NCI-H460 (cell line): ENCODE results near the gene CCL22. TPM values are rescaled to one million over a fixed set of nuclear protein-coding genes. Genes with fewer than 3 reads are reported as not detected.

ENCODE experiments used
- DNase-seq: peaks from one replicate; pipeline ENCODE4 v3.0.0-alpha.2; 2016; ENCODE audit warnings: low read depth; ENCODE audit errors: extremely low read depth
- total RNA-seq: library from RNA; depleted of rRNA; stranded (reverse); fragments of >200 nt; shearing (Covaris generic); gene quantifications from 2 replicates; pipeline ENCODE4 v1.2.3, GENCODE V29; 2014

CCL22 gene
- total RNA-seq, 1 experiment from 2014 or later: not detected

DNA sequence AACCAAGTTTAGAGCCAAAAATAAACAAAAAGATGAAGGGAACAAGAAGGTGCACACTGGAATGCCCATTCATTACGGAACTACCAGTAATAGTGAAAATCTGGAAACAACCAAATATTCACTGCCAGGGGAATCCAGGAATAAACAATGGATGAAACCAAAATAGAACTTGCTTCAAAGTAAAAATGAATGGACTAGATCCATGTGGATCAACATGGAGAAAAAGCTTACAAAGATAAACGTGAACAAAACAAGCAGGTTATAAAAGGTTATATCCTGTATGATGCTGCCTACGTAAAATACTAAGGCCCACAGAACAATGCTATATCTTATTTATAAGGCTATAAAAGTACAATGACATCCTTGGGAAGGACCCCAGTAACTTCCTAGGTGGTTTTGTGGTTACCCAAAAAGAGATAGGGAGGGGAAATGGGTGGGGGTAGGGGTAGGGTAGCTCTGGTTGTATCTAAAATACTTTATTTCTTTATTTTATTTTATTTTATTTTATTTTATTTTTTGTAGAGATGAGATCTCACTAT lies 12.8 kb upstream of the CCL22 start:
- no peak for DNase-seq

DNA sequence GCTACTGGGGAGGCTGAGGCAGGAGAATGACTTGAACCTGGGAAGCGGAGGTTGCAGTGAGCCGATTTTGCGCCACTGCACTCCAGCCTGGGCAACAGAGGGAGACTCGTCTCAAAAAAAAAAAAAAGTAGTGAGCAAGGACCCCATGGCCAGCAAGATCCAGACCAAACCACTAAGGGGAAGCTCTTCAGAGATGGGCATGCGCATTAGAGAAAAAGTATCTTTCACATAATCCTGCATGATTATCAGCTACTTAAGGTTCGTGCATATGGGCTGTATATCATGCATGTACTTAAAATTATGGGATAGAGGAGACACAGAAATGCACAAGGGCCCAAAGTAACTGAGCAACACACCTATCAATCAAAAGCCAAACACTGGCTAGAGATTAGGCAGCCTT lies 10.7 kb upstream of the CCL22 start:
- no peak for DNase-seq

DNA sequence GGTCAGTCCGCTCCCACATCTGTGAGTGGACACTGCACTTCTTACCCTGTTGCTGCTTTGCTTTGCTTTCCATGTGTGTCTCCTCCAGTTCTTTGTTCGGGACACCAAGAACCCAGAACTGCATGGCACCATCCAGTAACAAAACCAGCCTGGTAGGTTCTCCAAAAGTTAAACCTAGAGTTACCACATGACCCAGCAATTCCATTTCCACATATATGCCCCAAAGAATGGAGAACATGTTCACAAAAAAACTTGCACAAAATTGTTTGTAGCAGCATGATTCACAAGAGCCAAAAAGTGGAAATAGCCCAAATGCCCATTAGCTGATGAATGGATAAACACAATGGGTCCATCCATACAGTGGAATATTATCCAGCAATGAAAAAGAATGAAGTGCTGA lies 10.3 kb upstream of the CCL22 start:
- DNase-seq: no peak

DNA sequence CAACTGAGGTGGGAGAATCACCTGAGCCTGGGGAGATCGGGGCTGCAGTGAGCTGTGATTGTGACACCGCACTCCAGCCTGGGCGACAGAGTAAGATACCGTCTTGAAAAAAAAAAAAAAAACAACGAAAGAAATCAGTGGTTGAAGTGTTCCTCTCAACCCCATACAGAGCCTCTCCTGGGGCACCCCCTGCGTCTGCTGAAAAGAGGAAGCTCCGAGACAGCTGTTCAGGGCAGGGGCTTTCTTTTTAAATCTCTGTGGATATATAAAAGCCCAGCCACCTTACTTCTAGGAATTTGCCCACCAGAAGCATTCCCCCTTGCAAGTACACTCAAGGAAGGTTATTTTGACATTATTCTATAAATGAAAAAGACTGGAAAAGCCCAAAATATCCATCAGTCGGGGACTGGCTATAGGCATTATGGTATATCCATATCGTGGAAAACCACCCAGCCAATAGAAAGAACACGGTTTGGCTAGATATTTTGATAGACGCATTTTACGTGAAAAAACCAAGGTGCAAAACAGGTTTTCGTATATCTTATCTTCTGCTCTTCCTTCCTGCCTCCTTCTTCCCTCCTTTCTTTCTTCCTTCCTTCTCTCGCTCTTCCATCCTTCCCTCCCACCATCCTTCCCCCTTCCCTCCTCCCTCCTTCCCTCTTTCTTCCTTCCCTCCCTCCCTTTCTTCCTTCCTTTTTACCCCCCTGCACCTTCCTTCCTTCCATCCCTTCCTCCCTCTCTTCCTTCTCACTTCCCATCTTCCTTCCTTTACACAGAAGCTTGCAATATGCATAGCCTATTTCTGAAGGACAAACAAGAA lies 9.2 kb upstream of the CCL22 start:
- no peak for DNase-seq

DNA sequence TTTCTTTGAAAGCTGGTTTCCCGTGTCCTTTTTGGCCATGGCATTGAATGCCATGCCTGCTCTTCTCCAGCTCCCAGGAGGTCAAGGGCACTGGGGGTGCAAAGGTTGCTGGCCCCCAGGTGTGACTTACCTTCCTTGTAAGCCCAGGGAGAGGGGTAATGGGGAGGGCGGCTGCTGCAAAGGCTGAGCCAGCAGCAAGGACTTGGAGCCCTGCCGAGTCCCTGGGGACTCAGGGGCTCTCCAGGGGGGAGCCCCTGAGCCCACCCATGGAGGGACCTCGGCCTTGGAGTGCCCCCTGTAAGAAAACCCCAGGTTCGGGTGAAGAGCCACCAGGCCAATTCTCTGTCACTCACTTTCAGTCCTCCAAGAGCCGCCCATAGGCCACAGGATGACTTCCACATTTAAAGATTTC lies 5.9 kb upstream of the CCL22 start:
- no peak for DNase-seq

DNA sequence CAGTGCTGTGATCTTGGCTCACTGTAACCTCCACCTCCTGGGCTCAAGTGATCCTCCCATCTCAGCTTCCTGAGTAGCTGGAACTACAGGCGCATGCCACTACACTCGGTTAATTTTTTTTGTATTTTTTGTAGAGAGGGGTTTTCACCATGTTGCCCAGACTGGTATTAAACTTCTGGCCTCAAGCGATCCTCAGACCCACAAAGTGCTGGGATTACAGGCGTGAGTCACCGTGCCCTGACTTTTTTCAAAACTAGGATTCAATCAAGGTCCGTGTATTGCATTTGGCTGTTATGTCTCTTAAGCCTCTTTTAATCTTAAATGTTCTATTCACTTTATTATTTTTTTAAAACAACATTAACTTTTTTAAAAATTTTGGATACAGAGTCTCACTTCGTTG lies 4.3 kb upstream of the CCL22 start:
- DNase-seq: no peak

DNA sequence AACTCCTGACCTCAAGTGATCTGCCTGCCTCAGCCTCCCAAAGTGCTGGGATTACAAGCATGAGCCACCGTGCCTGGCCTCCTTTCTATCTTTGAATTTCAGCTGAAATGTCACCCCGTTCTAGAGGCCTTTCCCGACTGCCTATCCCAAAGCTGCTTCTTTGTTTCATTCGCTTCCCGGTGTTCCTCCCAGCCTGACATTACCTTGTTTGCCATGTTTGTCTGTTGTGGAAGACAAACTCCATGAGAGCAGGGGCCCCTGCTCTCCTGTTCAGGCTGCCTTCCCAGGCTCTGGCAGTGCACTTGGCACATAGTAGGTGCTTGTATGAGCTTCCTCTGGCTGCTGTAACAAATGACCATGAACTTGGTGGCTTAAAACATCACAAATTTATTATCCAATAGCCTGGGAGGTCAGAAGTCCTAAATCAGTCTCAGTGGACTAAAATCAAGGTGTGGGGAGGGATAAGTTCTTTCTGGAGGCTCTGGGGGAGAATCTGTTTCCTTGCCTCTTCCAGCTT lies 2.6 kb upstream of the CCL22 start:
- no peak for DNase-seq

DNA sequence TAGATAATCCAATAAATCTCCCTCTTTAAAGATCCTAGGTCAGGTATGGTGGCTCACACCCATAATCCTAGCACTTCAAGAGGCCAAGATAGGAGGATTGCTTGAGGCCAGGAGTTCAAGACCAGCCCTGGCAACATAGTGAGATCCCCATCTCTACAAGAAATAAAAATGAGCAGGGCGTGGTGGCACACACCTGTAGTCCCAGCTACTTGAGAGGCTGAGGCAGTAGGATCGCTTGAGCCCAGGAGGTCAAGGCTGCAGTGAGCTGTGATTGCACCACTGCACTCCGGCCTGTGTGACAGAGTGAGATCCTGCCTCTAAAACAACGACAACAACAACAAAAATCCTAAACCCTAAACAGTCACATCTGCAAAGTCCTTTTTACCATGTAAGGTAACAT lies 2.0 kb upstream of the CCL22 start:
- no peak for DNase-seq

DNA sequence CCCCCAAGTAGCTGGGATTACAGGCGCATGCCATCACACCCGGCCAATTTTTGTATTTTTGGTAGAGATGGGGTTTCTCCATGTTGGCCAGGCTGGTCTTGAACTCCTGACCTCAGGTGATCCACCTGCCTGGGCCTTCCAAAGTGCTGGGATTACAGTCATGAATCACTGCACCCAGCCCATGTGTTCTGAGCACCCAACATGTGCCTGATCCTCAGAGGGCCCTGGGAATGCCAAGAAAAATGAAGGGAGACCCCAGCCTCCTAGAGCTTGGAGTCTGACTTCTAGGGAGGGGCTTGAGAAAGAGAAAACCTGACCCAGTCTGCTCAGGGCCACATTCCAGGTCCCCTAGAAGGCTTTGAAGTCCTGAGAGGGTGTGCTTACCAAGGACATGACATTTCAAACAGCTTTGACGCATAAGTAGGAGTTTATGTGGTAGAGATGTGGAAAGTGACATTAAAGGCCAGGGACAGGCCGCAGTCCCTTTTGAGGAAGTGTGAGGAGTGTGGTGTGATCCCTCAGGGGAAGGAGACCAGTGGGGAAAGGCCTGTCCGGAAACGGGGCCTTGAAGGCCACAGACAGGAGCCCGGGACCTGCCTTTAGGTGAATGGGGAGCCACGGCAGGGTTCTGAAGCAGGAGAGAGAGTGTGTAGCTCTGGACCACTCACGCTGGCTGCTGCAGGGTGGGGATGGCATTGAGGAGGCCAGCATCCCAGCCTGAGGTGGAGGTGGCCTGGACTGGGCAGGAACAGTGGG lies 1.1 kb upstream of the CCL22 start:
- DNase-seq: no peak

DNA sequence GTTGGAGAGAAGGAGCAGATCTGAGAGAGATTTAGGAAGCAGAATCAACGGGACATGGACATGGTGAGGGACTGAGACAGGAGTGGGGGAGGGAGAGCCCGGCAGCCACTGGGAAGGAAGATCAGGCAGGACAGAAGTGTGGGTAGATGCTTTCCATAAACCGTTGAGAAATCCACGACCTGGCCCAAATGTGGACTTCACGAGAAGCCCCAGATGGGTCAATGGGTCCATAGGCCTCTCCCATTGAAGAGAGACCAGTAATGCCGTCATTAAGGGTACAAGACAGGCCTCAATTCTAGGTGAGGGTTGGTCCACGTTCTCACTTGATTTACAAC lies 530 bp upstream of the CCL22 start:
- no peak for DNase-seq

DNA sequence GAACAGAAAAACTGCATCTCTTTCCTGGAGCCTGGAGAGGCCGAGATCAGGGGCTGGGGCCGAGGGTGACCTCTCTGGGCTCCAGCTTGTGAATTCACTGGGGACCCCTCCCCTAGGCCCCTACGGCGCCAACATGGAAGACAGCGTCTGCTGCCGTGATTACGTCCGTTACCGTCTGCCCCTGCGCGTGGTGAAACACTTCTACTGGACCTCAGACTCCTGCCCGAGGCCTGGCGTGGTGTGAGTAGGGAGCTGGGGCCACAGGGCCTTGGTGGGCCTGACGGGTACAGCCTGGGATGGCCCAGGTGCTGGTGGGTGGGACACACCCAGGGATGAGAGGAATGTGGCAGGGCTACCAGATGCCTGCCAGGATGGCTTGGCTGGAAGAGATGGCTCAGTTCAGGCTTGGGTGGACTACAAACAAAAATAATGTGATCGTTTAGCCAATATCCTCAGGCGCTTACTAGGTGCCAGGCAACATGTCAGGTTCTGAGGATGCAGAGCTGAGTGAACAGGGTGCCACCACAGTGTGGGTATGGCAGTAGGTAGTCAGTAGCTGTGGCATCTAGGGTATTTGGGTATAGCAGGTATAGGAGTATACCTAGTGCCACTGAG lies 1.8 kb downstream of the CCL22 start:
- no peak for DNase-seq

DNA sequence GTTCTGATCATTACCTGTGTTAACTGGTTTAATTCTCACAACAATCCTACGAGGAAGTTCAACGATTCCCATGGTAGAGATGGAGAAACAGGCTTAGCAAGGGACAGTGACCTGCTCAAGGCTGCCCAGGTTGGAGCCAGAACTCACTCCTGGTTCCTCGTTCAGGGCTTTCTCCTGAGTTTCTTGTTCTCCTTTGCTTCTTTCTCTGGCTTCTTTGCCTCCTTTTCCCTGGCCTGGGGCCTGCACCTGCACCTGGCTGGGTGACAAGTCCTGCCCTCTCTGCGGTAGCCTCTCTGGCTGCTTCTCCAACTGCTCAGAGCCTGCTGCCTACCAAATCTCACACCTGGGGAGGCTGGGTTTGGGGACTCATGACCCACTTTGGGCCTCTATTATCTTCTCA lies 2.8 kb downstream of the CCL22 start:
- no peak for DNase-seq

DNA sequence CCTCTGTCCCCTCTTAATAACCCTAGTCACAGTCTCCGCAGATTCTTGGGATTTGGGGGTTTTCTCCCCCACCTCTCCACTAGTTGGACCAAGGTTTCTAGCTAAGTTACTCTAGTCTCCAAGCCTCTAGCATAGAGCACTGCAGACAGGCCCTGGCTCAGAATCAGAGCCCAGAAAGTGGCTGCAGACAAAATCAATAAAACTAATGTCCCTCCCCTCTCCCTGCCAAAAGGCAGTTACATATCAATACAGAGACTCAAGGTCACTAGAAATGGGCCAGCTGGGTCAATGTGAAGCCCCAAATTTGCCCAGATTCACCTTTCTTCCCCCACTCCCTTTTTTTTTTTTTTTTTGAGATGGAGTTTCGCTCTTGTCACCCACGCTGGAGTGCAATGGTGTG lies 5.6 kb downstream of the CCL22 start:
- DNase-seq: no peak

DNA sequence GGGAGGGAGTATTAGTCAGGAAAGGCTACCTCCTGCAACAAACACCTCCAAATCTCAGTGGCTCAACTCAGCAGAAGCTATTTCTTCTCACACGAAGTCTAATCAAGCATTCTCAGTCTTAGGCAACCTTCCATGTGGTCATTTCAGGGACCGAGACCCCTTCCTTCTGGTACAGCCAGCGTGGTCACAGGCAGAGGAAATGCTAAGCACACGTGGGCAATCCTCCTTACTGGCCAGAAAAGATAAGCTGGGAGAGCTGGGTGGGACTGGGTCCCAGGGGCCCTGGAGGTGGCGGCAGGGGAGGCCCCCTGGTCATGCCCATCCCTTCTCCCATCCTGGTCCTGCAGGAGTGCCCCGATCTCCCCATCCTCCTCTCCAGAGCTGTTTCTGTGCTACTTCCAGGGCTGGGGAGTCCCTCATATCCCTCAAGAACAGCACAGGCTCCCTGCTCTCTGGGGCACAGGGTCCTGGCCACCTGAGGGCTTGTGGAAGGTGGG lies 8.0 kb downstream of the CCL22 start:
- no peak for DNase-seq

DNA sequence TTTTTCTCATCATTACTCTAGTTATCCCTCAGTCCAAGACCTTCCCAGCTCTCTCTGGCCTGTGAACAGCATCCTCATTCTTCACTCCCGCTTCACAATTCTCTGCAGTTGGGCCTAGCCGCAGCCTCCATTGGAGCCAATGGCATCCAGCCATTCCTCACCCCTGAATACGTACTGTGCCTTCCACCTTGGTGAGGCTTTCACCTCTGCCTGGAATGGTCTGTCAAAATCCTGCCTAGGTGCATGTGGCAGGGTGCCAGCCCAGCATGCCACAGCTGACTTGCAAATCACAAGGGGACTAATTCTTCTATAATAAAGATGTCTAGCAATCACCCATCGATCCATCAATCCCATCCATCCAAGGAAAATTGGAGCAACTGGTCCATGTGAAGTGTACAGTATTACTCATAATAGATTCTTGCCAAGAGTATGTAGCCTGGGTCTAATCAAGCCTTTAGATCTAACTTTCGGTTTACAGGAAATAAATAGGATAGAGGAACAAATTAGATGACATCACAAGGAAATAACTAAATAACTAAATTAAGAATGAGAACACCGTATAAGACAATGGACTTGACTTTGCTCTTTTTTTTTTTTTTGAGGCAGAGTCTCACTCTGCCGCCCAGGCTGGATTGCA lies 8.7 kb downstream of the CCL22 start:
- DNase-seq: no peak

DNA sequence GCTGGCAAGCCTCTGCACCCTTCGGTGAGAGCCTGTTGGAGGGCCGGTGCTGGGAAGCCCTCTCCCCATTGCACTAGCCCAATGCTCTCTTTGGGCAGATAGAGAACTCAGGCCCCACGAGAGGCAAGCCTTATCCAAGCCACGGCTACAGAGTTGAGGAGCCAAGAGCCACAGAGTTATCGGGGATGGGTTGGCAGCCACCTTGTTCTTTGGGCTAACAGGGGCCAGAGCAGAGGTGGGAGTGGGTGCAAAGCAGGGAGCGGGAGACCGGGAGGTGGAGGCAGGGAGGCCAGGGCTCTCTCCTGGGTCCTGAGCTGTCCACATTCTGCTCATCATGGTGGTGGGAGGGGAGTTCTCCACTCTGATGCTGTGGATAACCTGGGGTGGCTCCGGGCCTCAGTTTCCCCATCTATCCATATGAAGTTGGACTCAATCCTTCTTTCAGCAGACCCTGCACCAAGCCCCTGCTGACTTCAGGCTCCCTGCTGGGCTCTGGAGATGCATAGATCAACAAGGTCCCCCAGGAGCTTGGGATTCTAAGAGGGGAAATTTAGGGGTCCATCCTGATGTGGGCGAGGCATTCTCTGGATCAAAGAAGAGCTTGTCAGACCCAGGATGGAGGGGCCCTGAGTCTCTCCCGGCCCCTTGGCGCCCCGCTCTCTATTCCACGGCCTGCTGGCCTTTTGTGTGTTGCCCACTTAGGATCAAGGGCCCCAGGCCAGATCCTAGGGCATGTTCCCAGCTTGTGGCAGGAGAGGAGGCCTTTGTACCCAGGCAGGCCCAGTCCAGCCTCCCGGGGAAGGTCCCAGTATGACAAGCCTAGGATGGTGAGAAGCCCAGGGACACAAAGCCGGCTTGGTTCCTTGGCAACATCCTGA lies 13.2 kb downstream of the CCL22 start:
- DNase-seq: no peak

DNA sequence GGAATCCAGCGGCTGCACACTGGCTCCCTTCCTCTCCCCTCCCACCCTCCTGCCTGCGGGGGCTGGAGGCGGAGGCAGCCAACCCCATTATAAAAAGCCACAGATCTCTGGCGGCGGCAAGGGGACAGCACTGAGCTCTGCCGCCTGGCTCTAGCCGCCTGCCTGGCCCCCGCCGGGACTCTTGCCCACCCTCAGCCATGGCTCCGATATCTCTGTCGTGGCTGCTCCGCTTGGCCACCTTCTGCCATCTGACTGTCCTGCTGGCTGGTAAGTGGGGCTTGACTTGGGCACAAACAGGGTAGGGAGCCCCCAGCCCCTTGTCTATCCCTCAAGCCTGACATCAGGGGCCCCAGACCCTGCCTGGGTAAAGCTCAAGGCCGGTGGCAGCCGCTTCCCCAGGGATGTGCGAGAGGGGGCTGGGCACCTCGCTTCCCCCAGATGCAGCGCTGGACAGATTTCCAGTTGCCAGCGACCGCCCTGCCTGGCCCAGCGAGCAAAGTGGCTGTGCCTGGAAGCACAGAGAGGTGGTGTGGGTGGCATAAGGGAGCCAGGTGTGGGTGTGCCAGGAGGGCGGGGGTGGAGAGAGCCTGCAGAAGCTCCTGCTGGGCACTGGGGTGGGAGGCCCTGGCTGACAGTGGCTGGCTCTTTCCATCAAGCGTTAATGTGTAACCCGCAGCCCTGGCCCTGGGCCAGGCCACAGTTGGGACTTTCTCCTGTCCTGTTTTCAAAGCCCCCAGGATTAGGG lies 14.0 kb downstream of the CCL22 start, which contains the start of gene CX3CL1:
CX3CL1 (plus strand) TSS at position 119 of the 745 bp plus-strand sequence; CDS start at position 198, 79 bp downstream.
- no peak for DNase-seq

DNA sequence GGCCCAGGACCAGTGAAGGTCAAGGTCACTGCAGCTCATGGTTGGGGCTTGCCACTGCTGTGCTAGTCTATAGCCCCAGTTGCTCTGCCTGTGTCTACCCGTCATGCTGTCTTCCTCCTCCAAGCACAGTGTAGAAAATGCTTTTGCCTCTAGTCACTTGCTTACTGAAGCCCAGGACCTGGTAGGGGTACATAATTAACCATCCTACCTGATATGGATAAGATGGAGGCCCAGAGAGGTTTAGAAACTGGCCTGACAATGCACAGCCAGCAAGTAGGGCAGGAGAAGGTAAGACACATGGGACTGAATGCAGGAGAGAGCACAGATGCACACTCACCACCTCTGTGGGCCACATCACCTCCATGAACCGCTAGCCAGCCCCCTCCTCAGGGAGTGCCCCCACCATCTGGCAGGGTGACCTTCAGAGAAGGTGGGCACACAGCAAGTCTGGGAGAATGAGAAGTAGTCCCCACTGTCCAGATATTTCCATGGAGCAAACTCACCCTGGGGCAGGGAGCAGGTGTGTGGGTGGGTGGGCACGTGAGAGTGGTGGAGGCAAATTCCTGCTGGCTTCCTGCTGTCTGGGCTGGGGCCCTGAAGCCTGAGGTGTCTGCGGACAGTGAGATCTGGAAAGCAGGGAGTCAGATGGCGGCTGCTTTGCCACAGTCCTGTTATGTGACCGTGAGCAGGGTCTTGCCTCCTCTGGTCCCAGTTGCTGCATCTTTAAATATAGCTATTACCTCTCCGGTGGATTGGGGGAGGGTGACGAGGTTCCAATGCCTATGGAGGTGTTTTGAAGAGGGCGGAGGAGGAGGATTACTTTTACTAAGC lies 14.7 kb downstream of the CCL22 start:
- no peak for DNase-seq
